Myometrial cell (primary cell): ENCODE data around the gene NAA38. TPM values are rescaled to one million over a fixed set of nuclear protein-coding genes. Genes with fewer than 3 reads are reported as not detected.

Experiments
- total RNA-seq: library from RNA; depleted of rRNA; stranded (reverse); fragments of >200 nt; gene quantifications from 2 replicates; pipeline ENCODE4 v1.2.3, GENCODE V29; 2015

Gene NAA38
- 118 and 152 TPM in 2 replicates for total RNA-seq

GRCh38 chr17:7856811-7857712, at the start of gene NAA38:
Gene NAA38, minus strand, starts transcription at chr17:7857559. Its CDS starts 96 bp downstream, at chr17:7857463.

GRCh38 chr17:7888184-7888920, 31.0 kb upstream of the NAA38 start, which contains the start of gene CHD3:
Gene CHD3, plus strand, starts transcription at chr17:7888789. Its CDS starts 212 bp downstream, at chr17:7889001.

GRCh38 chr17:7857713-7858521, 558 bp upstream of the NAA38 start, which contains the start of gene CYB5D1:
Gene CYB5D1, plus strand, starts transcription at chr17:7858003. Its CDS starts 132 bp downstream, at chr17:7858135.

GRCh38 chr17:7854851-7855659, 2.3 kb downstream of the NAA38 start, which contains the start of gene TMEM88:
Gene TMEM88, plus strand, starts transcription at chr17:7855066. Its CDS starts 9 bp downstream, at chr17:7855075.

GRCh38 chr17:7833795-7834541, 23.4 kb downstream of the NAA38 start, which contains the start of gene KDM6B:
Gene KDM6B, plus strand, starts transcription at chr17:7834217. Its CDS starts 11,338 bp downstream, at chr17:7845555.

Other genes with a start within 250 kb of the NAA38 start
- gene FXR2, start 242.7 kb downstream of the NAA38 start, total RNA-seq: 38.8 and 64.9 TPM in 2 replicates
- gene SAT2, start 229.7 kb downstream of the NAA38 start, total RNA-seq: 43.4 and 46.1 TPM in 2 replicates
- 11.8 TPM in 1 of 2 replicates, not detected in the other for gene SHBG, start 227.4 kb downstream of the NAA38 start, total RNA-seq
- gene ATP1B2, start 206.6 kb downstream of the NAA38 start, total RNA-seq: not detected in 2 replicates
- gene TP53, start 170.1 kb downstream of the NAA38 start, total RNA-seq: 33.0 and 41.8 TPM in 2 replicates
- 16.7 and 18.8 TPM in 2 replicates for gene WRAP53, start 169.1 kb downstream of the NAA38 start, total RNA-seq
- 0.18 TPM in 1 of 2 replicates, not detected in the other for gene EFNB3, start 152.4 kb downstream of the NAA38 start, total RNA-seq
- 0.18 and 0.29 TPM in 2 replicates for gene DNAH2, start 139.8 kb downstream of the NAA38 start, total RNA-seq
- gene KDM6B, start 23.3 kb downstream of the NAA38 start, total RNA-seq: 0.86 and 0.89 TPM in 2 replicates
- 0.18 TPM in 1 of 2 replicates, not detected in the other for gene TMEM88, start 2.5 kb downstream of the NAA38 start, total RNA-seq
- 4.3 and 11.3 TPM in 2 replicates for gene CYB5D1, start 444 bp upstream of the NAA38 start, total RNA-seq
- gene CHD3, start 31.2 kb upstream of the NAA38 start, total RNA-seq: 76.4 and 84.2 TPM in 2 replicates
- gene RNF227, start 58.7 kb upstream of the NAA38 start, total RNA-seq: 3.5 and 29.2 TPM in 2 replicates
- gene KCNAB3, start 72.3 kb upstream of the NAA38 start, total RNA-seq: 0.58 and 1.2 TPM in 2 replicates
- 68.6 and 81.5 TPM in 2 replicates for gene TRAPPC1, start 74.4 kb upstream of the NAA38 start, total RNA-seq
- 30.3 and 35.7 TPM in 2 replicates for gene CNTROB, start 74.6 kb upstream of the NAA38 start, total RNA-seq
- 0.89 and 1.4 TPM in 2 replicates for gene GUCY2D, start 145.1 kb upstream of the NAA38 start, total RNA-seq
- gene ALOX15B, start 181.5 kb upstream of the NAA38 start, total RNA-seq: 0.18 and 0.29 TPM in 2 replicates
- gene ALOX12B, start 230.2 kb upstream of the NAA38 start, total RNA-seq: not detected in 2 replicates